C4-2B (cell line): Measurements from ENCODE around the gene LANCL2.

ENCODE experiments used
- H3K27ac ChIP-seq: fragments of 450-650 bp; 2 replicates; pipeline ENCODE4 v1.5.1; 2017
- ZFX ChIP-seq: fragments of 450-650 bp; IDR thresholded peaks from 2 replicates; pipeline ENCODE4 v1.6.1; 2017
- TF ChIP-seq, protein P1 (sequence below): fragments of 450-650 bp; conservative IDR thresholded peaks from 2 replicates; pipeline ENCODE4 v1.5.1; 2017; ENCODE audit warnings: mild to moderate bottlenecking

Gene LANCL2

DNA sequence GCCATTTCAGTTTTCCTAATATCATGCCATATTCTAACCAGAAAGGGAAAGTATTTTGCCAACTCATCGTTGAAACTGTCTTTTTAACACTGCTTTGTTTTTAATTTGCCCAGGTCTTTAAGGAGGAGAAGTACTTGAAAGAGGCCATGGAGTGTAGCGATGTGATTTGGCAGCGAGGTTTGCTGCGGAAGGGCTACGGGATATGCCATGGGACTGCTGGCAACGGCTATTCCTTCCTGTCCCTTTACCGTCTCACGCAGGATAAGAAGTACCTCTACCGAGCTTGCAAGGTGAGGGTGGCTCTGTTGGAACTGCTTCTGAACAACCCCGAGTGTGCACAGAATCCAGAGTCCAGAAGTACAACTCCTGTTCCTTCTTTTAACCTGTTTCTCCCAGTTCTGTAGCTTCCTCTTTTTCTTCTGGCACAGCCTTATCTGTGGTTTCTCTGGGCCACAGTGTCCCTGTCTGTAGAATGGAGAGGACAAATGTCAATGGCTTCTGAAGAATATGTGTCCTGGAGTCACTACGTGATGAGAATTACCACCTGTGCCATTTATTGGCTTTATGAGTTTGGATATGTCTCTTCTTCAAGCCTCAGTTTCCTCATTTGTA is 60.1 kb downstream of the LANCL2 start:
- no peak for TF ChIP-seq ZFX
- TF ChIP-seq, protein P1, sequence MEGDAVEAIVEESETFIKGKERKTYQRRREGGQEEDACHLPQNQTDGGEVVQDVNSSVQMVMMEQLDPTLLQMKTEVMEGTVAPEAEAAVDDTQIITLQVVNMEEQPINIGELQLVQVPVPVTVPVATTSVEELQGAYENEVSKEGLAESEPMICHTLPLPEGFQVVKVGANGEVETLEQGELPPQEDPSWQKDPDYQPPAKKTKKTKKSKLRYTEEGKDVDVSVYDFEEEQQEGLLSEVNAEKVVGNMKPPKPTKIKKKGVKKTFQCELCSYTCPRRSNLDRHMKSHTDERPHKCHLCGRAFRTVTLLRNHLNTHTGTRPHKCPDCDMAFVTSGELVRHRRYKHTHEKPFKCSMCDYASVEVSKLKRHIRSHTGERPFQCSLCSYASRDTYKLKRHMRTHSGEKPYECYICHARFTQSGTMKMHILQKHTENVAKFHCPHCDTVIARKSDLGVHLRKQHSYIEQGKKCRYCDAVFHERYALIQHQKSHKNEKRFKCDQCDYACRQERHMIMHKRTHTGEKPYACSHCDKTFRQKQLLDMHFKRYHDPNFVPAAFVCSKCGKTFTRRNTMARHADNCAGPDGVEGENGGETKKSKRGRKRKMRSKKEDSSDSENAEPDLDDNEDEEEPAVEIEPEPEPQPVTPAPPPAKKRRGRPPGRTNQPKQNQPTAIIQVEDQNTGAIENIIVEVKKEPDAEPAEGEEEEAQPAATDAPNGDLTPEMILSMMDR: no peak
- no peak overlapping the region for H3K27ac ChIP-seq

DNA sequence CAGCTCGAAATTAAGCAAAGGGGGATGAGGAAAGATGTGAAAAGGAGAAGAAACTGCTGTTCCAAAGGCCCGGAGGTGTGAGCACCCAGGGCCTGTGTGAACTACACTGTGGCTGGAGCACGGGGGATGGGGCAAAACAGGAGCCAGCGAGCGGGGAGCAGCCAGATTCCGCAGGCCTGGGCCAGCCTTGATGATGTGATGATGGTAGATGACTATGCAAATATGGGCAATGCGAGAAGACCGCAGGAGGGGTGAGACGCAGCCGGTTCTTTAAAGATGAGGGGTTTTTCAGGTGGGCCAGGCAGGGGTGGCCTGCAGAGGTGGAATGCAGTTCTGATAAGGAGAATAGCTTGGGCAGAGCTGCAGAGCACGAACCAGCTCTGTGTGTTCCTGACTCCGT is 61.5 kb downstream of the LANCL2 start:
- H3K27ac ChIP-seq: no peak overlapping the region
- TF ChIP-seq, protein P1: no peak

DNA sequence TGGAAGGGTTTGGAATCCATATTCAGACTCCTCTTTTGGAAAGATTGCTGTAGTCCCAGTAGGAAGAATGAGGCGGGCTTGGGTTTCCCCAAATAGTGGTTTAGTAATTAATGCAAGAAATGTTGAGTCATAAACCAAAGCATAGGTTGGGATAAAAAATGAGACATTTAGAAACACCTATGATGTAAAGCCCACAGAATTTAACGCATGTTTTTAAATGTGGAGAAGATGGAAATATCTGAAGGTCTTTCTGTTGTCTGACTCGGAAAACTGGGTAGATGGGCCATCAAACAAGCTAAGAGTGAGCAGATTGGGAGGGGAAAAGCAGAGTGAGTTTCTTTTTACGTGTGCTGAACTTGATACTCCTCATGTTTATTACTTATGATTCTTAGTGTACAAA is 62.2 kb downstream of the LANCL2 start:
- no peak for TF ChIP-seq ZFX
- TF ChIP-seq, protein P1: no peak
- H3K27ac ChIP-seq: no peak overlapping the region

DNA sequence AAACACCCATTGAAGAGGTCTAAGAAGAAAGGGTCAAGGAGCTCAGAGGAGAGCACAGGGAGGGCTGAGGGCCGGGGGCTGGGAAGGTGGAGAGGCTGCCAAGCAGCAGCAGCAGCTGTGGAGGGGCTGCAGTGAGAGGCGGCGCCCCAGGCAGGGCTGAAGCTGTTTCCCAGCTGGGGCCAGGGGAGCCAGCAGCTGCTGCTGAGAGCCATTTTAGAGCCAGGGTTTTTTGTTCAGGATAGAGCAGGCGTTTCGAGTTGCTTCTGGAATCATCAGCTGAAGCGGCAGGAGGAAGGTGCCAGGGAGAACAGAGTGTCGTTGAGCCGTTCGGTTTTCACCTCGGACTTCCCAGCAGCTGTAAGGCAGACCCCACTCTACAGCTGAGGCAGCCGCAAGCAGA is 62.7 kb downstream of the LANCL2 start:
- TF ChIP-seq, protein P1: no peak
- no peak for TF ChIP-seq ZFX
- H3K27ac ChIP-seq: no peak overlapping the region

DNA sequence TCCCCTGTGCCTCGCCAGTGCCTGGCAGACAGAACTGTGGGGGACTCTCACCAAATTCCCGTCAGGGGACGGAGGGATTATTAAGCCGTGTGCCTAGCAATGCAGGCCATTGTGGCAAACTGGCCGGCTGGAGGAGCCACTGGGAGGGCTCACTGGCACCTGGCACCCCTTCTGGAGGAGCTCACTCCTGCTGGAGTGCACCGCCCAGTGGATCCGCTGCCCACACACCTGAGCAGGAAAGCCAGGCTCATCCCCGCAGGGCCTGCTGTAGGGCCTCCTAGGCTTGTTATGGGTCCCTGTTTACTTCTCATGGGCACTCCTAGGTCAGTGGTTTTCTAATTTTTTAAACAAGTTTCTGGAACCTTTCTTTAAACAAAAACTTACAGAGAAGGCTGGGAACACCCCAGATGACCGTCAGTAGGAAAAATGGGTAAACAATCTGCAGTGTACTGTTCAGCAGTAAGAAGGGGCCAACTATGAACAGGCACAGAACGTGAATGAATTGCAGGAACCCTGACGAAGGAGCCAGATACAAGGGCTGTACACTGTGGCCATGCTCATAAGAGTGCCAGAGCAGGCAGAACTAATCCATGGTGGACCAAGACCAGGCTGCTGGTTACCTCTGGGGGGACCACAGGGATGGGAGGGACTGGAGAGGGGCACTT is 64.8 kb downstream of the LANCL2 start:
- no peak for TF ChIP-seq ZFX
- TF ChIP-seq, protein P1: no peak

DNA sequence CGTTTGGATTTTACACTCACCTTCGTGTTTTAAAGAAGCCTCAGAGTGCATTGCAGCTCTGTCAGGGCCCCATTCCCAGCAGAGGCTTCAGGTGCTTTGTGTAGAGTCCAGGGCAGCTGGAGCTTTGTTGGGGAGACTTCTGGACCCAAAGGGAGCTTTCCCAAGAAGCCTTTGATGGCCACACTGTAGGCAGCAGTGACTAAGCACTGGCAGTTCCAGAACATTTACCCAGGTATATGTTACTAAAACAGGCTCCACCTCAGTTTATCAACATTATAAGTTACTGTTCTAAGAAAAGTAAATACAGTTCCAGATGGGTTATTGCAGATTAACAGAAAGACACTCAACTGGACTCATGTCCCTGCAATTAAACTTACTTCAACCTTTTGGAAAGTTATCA is 66.8 kb downstream of the LANCL2 start:
- peak overlapping the region; percentile 83 for H3K27ac ChIP-seq
- TF ChIP-seq, protein P1: no peak
- no peak for TF ChIP-seq ZFX

More for the DNA sequence above, 64.8 kb downstream of the LANCL2 start:
- H3K27ac ChIP-seq: no peak overlapping the region

DNA sequence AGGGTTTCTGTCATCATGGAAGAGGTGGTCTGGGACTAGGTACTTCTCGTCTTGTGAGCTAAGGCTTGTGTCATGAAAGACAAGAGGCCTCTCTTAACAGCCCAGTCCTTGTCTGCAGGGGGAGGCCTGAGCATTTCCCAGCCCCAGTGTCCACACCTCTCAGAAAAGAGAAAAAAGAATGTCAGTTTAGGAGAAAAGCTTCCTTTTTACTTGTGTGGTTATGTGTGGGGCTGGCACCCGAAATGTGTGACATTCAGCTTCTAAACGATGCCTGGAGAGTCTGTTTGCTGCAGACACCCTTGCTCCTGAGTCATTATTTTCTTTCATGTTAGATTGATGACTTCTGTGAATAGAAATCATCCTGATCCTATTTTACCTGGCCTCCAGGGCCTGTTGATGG is 67.4 kb downstream of the LANCL2 start:
- TF ChIP-seq ZFX: no peak
- TF ChIP-seq, protein P1: no peak
- H3K27ac ChIP-seq: peak overlapping the region; percentile 83
